ENCODE data around the gene ARL2BP.
"Not testable (repeated sequence)": the region's sequence is repeated elsewhere in the genome, so short reads cannot be mapped to it uniquely, and the experiment has no call there.

The ARL2BP gene

GRCh38 chr16:57265850-57266530 is 20.9 kb downstream of the ARL2BP start:
- no peak for FAIRE-seq

- no peak for FAIRE-seq
These were observed 21.6 kb downstream of the ARL2BP start for GRCh38 chr16:57266531-57267260.

- not testable (repeated sequence) for FAIRE-seq
These were observed 22.3 kb downstream of the ARL2BP start for GRCh38 chr16:57267343-57267742.

GRCh38 chr16:57268804-57269800 is 24.0 kb downstream of the ARL2BP start:
- FAIRE-seq, result no peak

GRCh38 chr16:57270221-57271062 is 25.4 kb downstream of the ARL2BP start:
- no peak for FAIRE-seq

GRCh38 chr16:57271063-57271345 is 25.9 kb downstream of the ARL2BP start:
- no peak for FAIRE-seq

- FAIRE-seq, result no peak
These were observed 26.9 kb downstream of the ARL2BP start for GRCh38 chr16:57271867-57272495.

GRCh38 chr16:57273359-57273758 is 28.3 kb downstream of the ARL2BP start:
- FAIRE-seq, result no peak

GRCh38 chr16:57273826-57274225 is 28.8 kb downstream of the ARL2BP start:
- no peak for FAIRE-seq

- FAIRE-seq, result not testable (repeated sequence)
These were observed 30.9 kb downstream of the ARL2BP start for GRCh38 chr16:57275946-57276345.

GRCh38 chr16:57276596-57276995 is 31.5 kb downstream of the ARL2BP start:
- no peak for FAIRE-seq

GRCh38 chr16:57277586-57277985 is 32.5 kb downstream of the ARL2BP start:
- no peak for FAIRE-seq

GRCh38 chr16:57278494-57278893 is 33.4 kb downstream of the ARL2BP start:
- no peak for FAIRE-seq

GRCh38 chr16:57279780-57280638 is 35.0 kb downstream of the ARL2BP start:
- no peak for FAIRE-seq

GRCh38 chr16:57281791-57282190 is 36.7 kb downstream of the ARL2BP start:
- no peak for FAIRE-seq

GRCh38 chr16:57282510-57283213 is 37.6 kb downstream of the ARL2BP start:
- FAIRE-seq, result no peak

- FAIRE-seq, result no peak
These were observed 38.3 kb downstream of the ARL2BP start for GRCh38 chr16:57283214-57283958.

- no peak for FAIRE-seq
These were observed 38.8 kb downstream of the ARL2BP start for GRCh38 chr16:57283959-57284208.

- FAIRE-seq, result no peak
These were observed 39.3 kb downstream of the ARL2BP start, which contains the start of gene PLLP for GRCh38 chr16:57284209-57284951. TSS of gene PLLP (minus strand) at chr16:57284672. CDS start at chr16:57284540, 132 bp downstream.

Data from G401.6 (cell line).